ENCODE results near the gene KRT15. TPM values are rescaled to one million over a fixed set of nuclear protein-coding genes. Genes with fewer than 3 reads are reported as not detected.
A peak's percentile ranks its signal among the peaks of the same experiment; 100 is the strongest.

KRT15 gene
- total and polyA plus RNA-seq, 2 of the 8 experiments (the other 6 are each of a cell fraction or from before 2014, with no cell fraction given), result 0.11 to 0.13 TPM

GRCh38 chr17:41534899-41535546 lies 16.3 kb upstream of the KRT15 start:
- Histone ChIP-seq H4K91ac (replicated peaks; ENCODE audit: insufficient read length, low read length) (no peak overlapping the region), H3K27ac (ENCODE audit: low read depth, low read length) (no peak overlapping the region), H3K4me1 (replicated peaks in 1 of 4; ENCODE audit: control insufficient read depth in 3 of 4, insufficient read depth in 4 of 4, low read length in 3 of 4) (peaks cover 10 to 19% (median 13%) of the 10 kb centered on the region in 4 experiments), H3K36me3 (ENCODE audit: control insufficient read depth in 2 of 4, insufficient read depth in 4 of 4, low read length in 3 of 4) (no peaks in the 10 kb centered on the region), H3K4me2 (ENCODE audit: insufficient read depth in 1 of 2, low read depth in 2 of 2, low read length in 2 of 2) (no peak overlapping the region), H3K9ac (replicated peaks in 1 of 4; ENCODE audit: extremely low read depth in 1 of 4, low read depth in 3 of 4, low read length in 3 of 4) (no peak overlapping the region), H3K4me3 (ENCODE audit: extremely low read depth in 1 of 4, insufficient read depth in 2 of 4, low read depth in 3 of 4, low read length in 4 of 4) (no peak overlapping the region), H3K56ac (replicated peaks; ENCODE audit: insufficient read length, low read depth, low read length) (no peak overlapping the region), H2AK5ac (ENCODE audit: low read depth, low read length) (no peak overlapping the region), H2BK15ac (ENCODE audit: low read length) (no peak overlapping the region), H3K18ac (ENCODE audit: extremely low read depth, low read length) (no peak overlapping the region), H3K27me3 (replicated peaks in 1 of 4; ENCODE audit: control insufficient read depth in 3 of 4, extremely low read depth in 1 of 4, insufficient read depth in 3 of 4, low read length in 3 of 4) (no peaks in the 10 kb centered on the region; a peak in 1 of 7 replicates), H3K14ac (ENCODE audit: insufficient read length) (no peak overlapping the region), H3K4ac (replicated peaks; ENCODE audit: insufficient read length, low read depth, low read length) (no peak overlapping the region), H2AFZ (ENCODE audit: low read length) (no peak overlapping the region), H4K20me1 (replicated peaks in 1 of 2; ENCODE audit: control insufficient read depth in 1 of 2, insufficient read depth in 2 of 2, low read length in 2 of 2) (no peaks in the 10 kb centered on the region), H4K5ac (ENCODE audit: insufficient read length, low read depth, low read length) (no peak overlapping the region), H4K8ac (ENCODE audit: extremely low read depth, insufficient read depth, low read length) (no peak overlapping the region), H3K23ac (ENCODE audit: insufficient read length) (no peak overlapping the region), H2BK120ac (replicated peaks; ENCODE audit: low read depth, low read length) (no peak overlapping the region), H3K23me2 (ENCODE audit: low read depth, low read length) (no peaks in the 10 kb centered on the region), H3K79me2 (ENCODE audit: control insufficient read depth in 1 of 2, insufficient read depth in 2 of 2, low read length in 2 of 2) (no peaks in the 10 kb centered on the region), H2BK12ac (ENCODE audit: low read depth, low read length) (no peak overlapping the region), H3K79me1 (ENCODE audit: low read depth, low read length) (no peaks in the 10 kb centered on the region), H2BK5ac (ENCODE audit: low read depth, low read length) (no peak overlapping the region), H3K9me3 (ENCODE audit: insufficient read depth in 2 of 2, low read depth in 1 of 2, low read length in 1 of 2) (no peaks in the 10 kb centered on the region), H2BK20ac (ENCODE audit: low read length) (no peak overlapping the region)
- FAIRE-seq, result no peak
- DNase-seq (ENCODE audit: low read depth in 1 of 2, low spot score in 2 of 2), result no peak
- TF ChIP-seq HDAC6 (IDR thresholded peaks at IDR 0.05; ENCODE audit: low read depth, low read length) (no peak), CTCF (IDR thresholded peaks at IDR 0.05; ENCODE audit: control extremely low read depth in 1 of 3, insufficient read depth in 1 of 3, low read depth in 1 of 3, low read length in 3 of 3) (peak in 2 of 3 experiments; percentile 3 to 7; a peak in 1 of 4 replicates), CHD2 (IDR thresholded peaks at IDR 0.05; ENCODE audit: low read length) (no peak), BCL11A (IDR thresholded peaks at IDR 0.05; ENCODE audit: low read depth in 2 of 2, low read length in 2 of 2) (no peak), EZH2 (IDR thresholded peaks at IDR 0.05; ENCODE audit: low read depth, low read length, severe bottlenecking) (no peak)
- ChIA-PET CTCF (ENCODE audit: partially characterized antibody) (interaction anchor here (0.6 to 5.5 kb wide), 12 partner anchors 8 to 214 kb away, joined by 3 to 48 read pairs (median 3); no protein-coding TSS in a partner anchor), POLR2A (ENCODE audit: partially characterized antibody) (interaction anchor here (1.1 to 16.2 kb wide), 5 partner anchors 9 to 154 kb away, joined by 3 to 293 read pairs (median 5); partner anchors contain the start of genes EIF1 and KRT19)
- 79% methylated on average over 7 of the region's 7 CpGs; no CpG with 5 or more reads in 1 of the 2 experiments for WGBS, 2 experiments (ENCODE audit: extremely low coverage in 1 of 2, insufficient coverage in 1 of 2, insufficient read length in 1 of 2, insufficient replicate concordance in 2 of 2, low coverage in 1 of 2, low lambda C conversion rate in 2 of 2, missing lambda C conversion rate in 1 of 2)
